WI38 (cell line): ENCODE results near the gene KCTD14.
"Not testable (repeated sequence)": the region's sequence is repeated elsewhere in the genome, so short reads cannot be mapped to it uniquely, and the experiment has no call there.

Source experiments
- H3K4me3 ChIP-seq: 2 replicates; pipeline ENCODE4 v1.5.1; 2011; ENCODE audit warnings: low read depth, mild to moderate bottlenecking, control low read depth, low read length
- CTCF ChIP-seq: IDR thresholded peaks from 2 replicates; pipeline ENCODE4 v1.5.1; 2012; ENCODE audit warnings: low read depth, mild to moderate bottlenecking, control low read depth, low read length

KCTD14 gene

GRCh38 chr11:78065203-78065602 lies 42.1 kb upstream of the KCTD14 start:
- no peak for TF ChIP-seq CTCF

GRCh38 chr11:78063440-78064181 lies 40.5 kb upstream of the KCTD14 start, which contains the start of gene THRSP:
Gene THRSP (plus strand): TSS chr11:78063861. CDS start chr11:78063882, 21 bp downstream.
- no peak for TF ChIP-seq CTCF
- no peak within 1 kb of the TSS for H3K4me3 ChIP-seq

More at GRCh38 chr11:78065203-78065602, 42.1 kb upstream of the KCTD14 start:
- no peak overlapping the region for H3K4me3 ChIP-seq

GRCh38 chr11:78062671-78063070 lies 39.6 kb upstream of the KCTD14 start:
- H3K4me3 ChIP-seq: no peak overlapping the region
- TF ChIP-seq CTCF: no peak

GRCh38 chr11:78061921-78062311 lies 38.8 kb upstream of the KCTD14 start:
- no peak for TF ChIP-seq CTCF
- no peak overlapping the region for H3K4me3 ChIP-seq

GRCh38 chr11:78061088-78061920 lies 38.2 kb upstream of the KCTD14 start:
- TF ChIP-seq CTCF: no peak

GRCh38 chr11:78060533-78060932 lies 37.5 kb upstream of the KCTD14 start:
- TF ChIP-seq CTCF: no peak
- no peak overlapping the region for H3K4me3 ChIP-seq

More at GRCh38 chr11:78061088-78061920, 38.2 kb upstream of the KCTD14 start:
- no peak overlapping the region for H3K4me3 ChIP-seq

- not testable (repeated sequence) for H3K4me3 ChIP-seq
These were observed 36.8 kb upstream of the KCTD14 start for GRCh38 chr11:78059749-78060328.
